ENCODE measurements around the gene ITGA1.

- TF ChIP-seq POLR2A (IDR thresholded peaks at IDR 0.05; ENCODE audit: low read length) = no peak
- TF ChIP-seq GATA1 (IDR thresholded peaks at IDR 0.05; ENCODE audit: low read depth, low read length) = no peak
These were observed 3.0 kb upstream of the ITGA1 start for GRCh38 chr5:52784737-52785136.
